Ishikawa (cell line): ENCODE results near the gene ANKS4B.

Source experiments
- CREB1 ChIP-seq: IDR thresholded peaks from 2 replicates; pipeline ENCODE4 v1.6.1; 2012; ENCODE audit warnings: low read depth
- EP300 ChIP-seq: IDR thresholded peaks from 2 replicates; pipeline ENCODE4 v1.6.1; 2012; ENCODE audit warnings: borderline replicate concordance
- MAX ChIP-seq: IDR thresholded peaks from 2 replicates; pipeline ENCODE4 v1.6.1; 2012
- NFIC ChIP-seq: IDR thresholded peaks from 2 replicates; pipeline ENCODE4 v1.6.1; 2012
- RAD21 ChIP-seq: IDR thresholded peaks from 2 replicates; pipeline ENCODE4 v1.6.1; 2012; ENCODE audit warnings: low read depth
- REST ChIP-seq: IDR thresholded peaks from 2 replicates; pipeline ENCODE4 v1.6.1; 2012; ENCODE audit warnings: low read depth, mild to moderate bottlenecking
- TAF1 ChIP-seq: IDR thresholded peaks from 2 replicates; pipeline ENCODE4 v1.6.1; 2012; ENCODE audit warnings: low read depth, mild to moderate bottlenecking
- TCF12 ChIP-seq: IDR thresholded peaks from 2 replicates; pipeline ENCODE4 v1.6.1; 2012; ENCODE audit warnings: low read depth
- TEAD4 ChIP-seq: IDR thresholded peaks from 2 replicates; pipeline ENCODE4 v1.6.1; 2012
- USF1 ChIP-seq: IDR thresholded peaks from 2 replicates; pipeline ENCODE4 v1.6.1; 2012
- YY1 ChIP-seq: IDR thresholded peaks from 2 replicates; pipeline ENCODE4 v1.6.1; 2012; ENCODE audit warnings: low read depth
- ZBTB7A ChIP-seq: IDR thresholded peaks from 2 replicates; pipeline ENCODE4 v1.6.1; 2012; ENCODE audit warnings: low read depth

GRCh38 chr16:21190599-21190998, 42.9 kb upstream of the ANKS4B start:
- TF ChIP-seq EP300 (no peak), CREB1 (no peak), YY1 (no peak), REST (no peak), RAD21 (no peak), TAF1 (no peak), MAX (no peak), NFIC (no peak), TCF12 (no peak), USF1 (no peak), ZBTB7A (no peak), TEAD4 (no peak)
